ENCODE measurements around the gene SLC44A3. TPM values are rescaled to one million over a fixed set of nuclear protein-coding genes. Genes with fewer than 3 reads are reported as not detected.

The SLC44A3 gene
- total RNA-seq, 1 donor from 2014 or later, result 3.3 TPM

- intact Hi-C loops (cut with DNase I), result loop anchor here (5.0 kb wide), 1 partner anchor 50 kb away; no protein-coding TSS in a partner anchor
- DNase-seq (no peak), ATAC-seq (ENCODE audit: poor library complexity) (no peak)
Measured at GRCh38 chr1:94862718-94863117, 42.6 kb downstream of the SLC44A3 start.

DNA sequence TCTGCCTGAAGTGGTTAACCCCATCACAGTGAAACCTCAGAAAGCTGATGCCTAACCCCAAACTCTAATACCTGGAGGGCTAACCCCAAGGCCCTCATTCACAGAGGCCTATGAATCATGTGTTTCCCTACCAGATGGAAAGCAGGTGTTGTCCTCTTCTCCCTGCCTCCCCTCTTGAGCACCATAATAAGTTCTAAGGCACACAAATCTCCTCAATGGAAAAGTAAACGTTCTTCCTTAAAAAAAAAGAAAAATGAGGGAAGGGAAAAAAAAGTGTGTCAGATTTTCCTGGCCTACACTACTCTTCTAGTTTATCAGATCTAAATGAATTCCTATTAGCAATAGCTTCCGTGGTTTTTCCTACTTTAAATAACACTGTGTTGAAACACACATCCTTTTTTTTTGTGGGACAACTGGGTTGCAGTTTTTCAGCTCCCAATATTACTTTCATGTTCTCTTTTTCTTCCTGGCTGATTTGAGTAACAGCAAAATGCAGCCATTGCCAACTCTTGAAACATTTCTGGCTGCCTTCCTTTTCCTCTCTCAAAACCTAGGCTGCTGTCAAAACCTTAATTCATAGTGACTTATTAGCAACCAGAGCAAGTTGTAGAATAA is 43.2 kb downstream of the SLC44A3 start:
- no peak for DNase-seq
- peak; percentile 57 for ATAC-seq (ENCODE audit: poor library complexity)
- intact Hi-C loops (cut with DNase I), result loop anchor here (5.0 kb wide), 1 partner anchor 49 kb away; no protein-coding TSS in a partner anchor

DNA sequence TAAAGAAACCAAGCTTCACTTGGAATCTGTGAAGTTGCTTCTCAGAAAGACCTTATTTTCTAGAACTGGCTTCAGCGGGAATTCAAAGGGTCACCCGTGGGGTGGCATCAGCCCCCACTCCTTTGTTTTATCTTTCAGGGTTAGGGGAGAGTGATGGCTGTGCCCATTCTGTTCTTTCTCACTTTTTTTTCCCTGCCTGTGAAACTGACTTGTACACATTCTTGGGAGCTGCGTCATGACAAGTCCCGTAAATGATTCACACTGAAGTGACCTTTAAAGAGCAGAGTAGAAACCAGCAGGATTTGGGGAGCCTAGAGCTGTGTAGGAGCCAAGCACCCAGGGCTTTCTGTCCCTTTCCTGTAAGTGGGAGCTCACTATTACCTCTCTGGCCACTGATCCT is 43.8 kb downstream of the SLC44A3 start:
- DNase-seq (no peak), ATAC-seq (ENCODE audit: poor library complexity) (peak; percentile 78)
- intact Hi-C loops (cut with DNase I), result loop anchor here (5.0 kb wide), 1 partner anchor 48 kb away; no protein-coding TSS in a partner anchor

GRCh38 chr1:94864821-94865220 is 44.7 kb downstream of the SLC44A3 start:
- no peak for DNase-seq
- peak; percentile 33 for ATAC-seq (ENCODE audit: poor library complexity)
- intact Hi-C loops (cut with DNase I), result loop anchor here (5.0 kb wide), 1 partner anchor 47 kb away; no protein-coding TSS in a partner anchor

DNA sequence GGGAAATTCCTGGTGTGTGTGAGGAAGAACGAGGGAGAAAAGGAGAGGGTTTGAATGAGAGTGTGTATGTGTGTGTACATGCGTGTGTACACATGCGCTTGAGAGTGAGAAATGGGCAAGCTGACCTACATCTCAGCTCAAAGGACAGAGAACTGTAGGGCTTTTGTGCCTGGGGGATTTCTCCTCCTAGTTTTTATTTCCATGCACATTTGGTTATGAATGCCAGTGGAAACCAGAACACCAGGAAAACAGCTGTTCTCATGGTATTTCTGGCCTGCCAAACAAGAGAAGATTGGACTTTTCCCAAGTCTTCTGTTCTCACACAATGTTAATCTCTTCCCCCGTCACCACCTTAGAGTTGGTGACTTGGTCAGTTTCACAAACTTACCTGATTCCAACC is 45.2 kb downstream of the SLC44A3 start:
- intact Hi-C loops (cut with DNase I), result no loop called here

DNA sequence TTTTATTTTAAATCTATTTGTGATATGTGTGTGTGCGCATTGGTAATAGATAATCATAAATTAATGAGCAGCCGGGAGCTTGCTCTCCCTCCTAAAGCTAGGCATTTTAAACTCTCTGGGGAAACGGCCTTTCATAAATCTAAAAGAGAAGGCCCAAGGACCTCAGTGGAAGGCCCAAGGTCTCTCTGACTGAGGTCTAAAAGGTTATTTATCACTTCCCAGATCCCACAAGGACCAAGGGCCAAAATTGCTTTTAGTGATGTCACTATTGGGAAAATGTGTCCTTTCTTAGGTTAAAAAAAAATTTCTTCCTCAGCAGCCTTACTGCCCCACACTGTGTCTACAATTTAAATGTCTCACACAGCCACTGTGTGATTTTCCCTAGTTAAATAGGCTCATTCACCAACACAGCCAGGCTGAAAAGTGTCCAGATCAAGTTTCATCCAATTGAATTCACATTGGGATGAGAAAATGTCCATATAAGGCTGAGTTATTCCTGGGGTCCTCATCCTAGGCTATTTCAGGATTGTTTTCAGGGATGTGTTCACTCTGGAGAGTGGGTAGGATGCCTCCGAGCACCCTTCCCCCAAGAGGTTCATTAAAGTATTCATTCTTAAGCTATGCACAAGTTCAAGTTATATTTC is 46.1 kb downstream of the SLC44A3 start:
- DNase-seq (no peak), ATAC-seq (ENCODE audit: poor library complexity) (no peak)
- intact Hi-C loops (cut with DNase I), result no loop called here

More for the DNA sequence above, 45.2 kb downstream of the SLC44A3 start:
- ATAC-seq (ENCODE audit: poor library complexity) (peak; percentile 50), DNase-seq (no peak)

DNA sequence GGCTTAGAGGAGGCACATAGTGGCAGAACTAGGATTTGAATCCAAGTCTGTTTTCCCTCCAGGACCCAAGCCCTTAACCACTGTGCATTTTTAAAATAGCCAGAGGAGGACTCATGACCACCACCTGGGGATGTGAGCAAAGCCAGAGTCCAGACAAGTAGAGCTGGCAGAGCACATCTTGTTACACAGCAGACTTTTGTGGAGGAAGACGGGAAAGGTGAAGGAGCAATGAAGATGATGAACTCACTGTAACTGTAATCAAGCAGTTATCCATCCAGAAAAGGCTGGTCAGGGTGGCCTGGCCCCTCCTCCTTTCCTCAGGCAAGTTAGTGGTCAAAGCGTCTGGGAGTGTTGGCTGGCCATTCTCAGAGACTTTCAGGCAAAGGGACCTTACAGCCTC is 50.9 kb downstream of the SLC44A3 start:
- intact Hi-C loops (cut with DNase I), result no loop called here
- no peak for DNase-seq
- ATAC-seq (ENCODE audit: poor library complexity), result no peak

GRCh38 chr1:94872771-94873495 is 52.8 kb downstream of the SLC44A3 start:
- DNase-seq (no peak), ATAC-seq (ENCODE audit: poor library complexity) (no peak)
- intact Hi-C loops (cut with DNase I), result no loop called here

GRCh38 chr1:94873520-94874351 is 53.6 kb downstream of the SLC44A3 start:
- DNase-seq (no peak), ATAC-seq (ENCODE audit: poor library complexity) (peak; percentile 86)
- intact Hi-C loops (cut with DNase I), result no loop called here

GRCh38 chr1:94874423-94874822 is 54.3 kb downstream of the SLC44A3 start:
- DNase-seq (no peak), ATAC-seq (ENCODE audit: poor library complexity) (no peak)
- intact Hi-C loops (cut with DNase I), result no loop called here

DNA sequence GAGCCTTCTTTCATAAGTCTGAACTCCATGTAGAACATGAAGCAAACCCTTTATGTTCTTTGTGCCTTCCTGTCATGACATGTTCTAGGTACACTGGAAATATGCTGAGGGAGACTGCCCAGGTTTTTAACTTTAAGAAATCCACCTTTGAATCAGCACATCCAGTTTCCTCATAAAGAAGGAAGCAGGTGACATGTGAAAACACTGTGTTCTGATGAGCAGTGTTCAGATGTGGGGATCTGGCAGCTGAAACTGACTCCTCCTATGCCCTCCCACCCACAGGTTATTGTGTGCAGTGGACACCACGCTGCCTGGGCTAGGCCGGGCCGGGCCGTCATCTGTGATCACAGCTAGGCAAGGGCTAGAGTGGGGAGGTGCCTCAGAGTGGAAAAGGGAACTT is 55.6 kb downstream of the SLC44A3 start:
- no peak for DNase-seq
- ATAC-seq (ENCODE audit: poor library complexity), result no peak
- intact Hi-C loops (cut with DNase I), result no loop called here

DNA sequence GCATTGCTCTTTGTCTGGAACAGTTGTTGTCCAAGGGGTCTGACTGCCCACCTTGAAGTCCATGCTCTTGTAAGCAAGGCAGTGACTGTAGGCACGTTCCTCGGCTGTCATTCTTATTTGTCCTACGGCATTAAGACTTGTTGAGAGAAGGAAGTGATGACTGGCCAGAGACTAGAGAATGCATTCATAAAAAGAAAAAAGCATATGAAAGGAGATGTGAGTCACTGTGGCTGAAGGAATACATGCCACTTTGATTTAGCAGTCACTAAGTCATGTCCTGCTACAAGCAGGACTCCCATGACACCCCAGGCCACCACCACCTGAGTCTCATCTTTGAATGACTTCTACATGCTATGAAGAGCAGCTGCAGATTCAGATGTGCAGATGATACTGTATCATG is 56.2 kb downstream of the SLC44A3 start:
- intact Hi-C loops (cut with DNase I), result no loop called here
- no peak for DNase-seq
- no peak for ATAC-seq (ENCODE audit: poor library complexity)

DNA sequence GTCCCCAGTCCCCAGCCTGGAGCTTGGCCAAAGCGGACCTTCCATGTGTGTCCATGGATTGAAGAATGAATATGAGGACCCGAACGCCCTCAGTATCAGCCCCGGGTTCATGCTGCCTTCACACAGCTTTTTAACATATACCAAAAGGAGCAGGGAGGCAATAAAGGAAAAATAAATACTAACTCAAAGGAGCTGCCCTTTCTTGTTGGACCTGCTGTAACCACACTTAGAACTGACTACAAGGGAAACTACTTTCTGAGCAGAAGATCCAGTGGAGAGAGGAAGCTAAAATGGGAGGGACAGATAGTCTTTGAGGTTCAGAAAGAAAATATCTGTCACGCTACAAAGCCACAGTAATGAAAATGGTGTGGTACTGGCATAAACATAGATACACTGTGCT is 58.2 kb downstream of the SLC44A3 start:
- DNase-seq, result no peak

DNA sequence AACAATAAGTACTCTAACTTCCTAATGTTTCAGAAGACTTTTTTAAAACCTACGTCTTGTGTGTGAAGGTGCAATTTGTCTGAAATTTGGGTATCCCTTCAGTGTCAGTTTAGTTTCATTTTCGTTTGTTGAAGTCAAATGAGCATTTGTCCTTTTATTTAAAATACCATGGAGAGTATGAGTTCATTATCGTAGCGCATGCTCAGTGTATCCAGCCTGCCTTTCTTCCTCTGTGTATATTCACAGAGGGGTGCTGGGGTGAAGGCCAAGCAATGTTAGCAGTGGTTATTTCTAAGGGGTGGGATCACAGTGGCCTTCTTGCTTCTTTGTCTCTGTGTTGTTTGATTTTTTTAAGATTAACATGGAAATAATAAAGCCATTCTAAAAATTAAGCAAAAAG is 63.5 kb downstream of the SLC44A3 start:
- peak; percentile 65 for ATAC-seq (ENCODE audit: poor library complexity)
- DNase-seq, result no peak
- intact Hi-C loops (cut with DNase I), result no loop called here

More for the DNA sequence above, 58.2 kb downstream of the SLC44A3 start:
- ATAC-seq (ENCODE audit: poor library complexity), result no peak
- intact Hi-C loops (cut with DNase I), result no loop called here

GRCh38 chr1:94884106-94884505 is 63.9 kb downstream of the SLC44A3 start:
- DNase-seq (no peak), ATAC-seq (ENCODE audit: poor library complexity) (peak; percentile 61)
- intact Hi-C loops (cut with DNase I), result no loop called here

DNA sequence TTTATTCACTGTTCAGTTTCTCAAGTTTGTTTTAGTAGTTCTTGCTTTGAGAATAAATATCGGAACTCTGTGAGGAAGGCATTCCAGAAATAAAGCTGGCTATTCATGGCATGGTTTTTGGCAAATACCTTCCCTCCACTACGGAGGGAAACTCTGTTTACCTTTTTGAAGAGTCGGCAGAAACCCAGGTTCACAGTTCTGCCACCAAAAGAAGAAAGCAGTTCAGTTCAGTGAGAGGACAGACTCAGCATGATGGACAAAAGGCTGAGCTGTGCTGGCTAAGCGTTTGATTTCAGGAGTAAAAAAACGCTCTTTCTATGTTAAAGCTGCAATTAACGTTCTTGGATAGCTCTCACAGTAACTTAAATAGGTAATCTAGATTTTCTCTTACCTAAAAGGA is 64.3 kb downstream of the SLC44A3 start:
- ATAC-seq (ENCODE audit: poor library complexity) (no peak), DNase-seq (no peak)
- intact Hi-C loops (cut with DNase I), result no loop called here

DNA sequence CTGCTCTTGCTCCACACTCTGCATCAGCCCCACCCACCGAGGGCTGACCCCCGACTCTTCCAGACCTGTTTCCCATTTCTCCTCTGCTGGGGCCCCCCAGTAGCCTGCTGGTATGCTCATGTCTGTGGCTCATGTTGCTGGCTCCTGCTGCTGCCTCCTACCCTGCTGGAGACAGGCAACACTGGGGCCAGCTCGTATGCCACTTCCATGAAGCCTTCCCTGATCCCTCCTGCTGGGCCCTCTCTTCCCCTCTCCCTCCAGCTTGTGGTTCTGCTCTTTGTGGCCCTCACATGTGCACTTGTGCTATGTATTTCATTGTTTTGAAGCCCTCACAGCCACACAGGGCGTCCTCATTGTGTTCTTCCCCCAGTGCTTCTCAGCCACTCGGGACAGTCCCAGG is 66.2 kb downstream of the SLC44A3 start:
- intact Hi-C loops (cut with DNase I), result no loop called here
- ATAC-seq (ENCODE audit: poor library complexity) (no peak), DNase-seq (no peak)

DNA sequence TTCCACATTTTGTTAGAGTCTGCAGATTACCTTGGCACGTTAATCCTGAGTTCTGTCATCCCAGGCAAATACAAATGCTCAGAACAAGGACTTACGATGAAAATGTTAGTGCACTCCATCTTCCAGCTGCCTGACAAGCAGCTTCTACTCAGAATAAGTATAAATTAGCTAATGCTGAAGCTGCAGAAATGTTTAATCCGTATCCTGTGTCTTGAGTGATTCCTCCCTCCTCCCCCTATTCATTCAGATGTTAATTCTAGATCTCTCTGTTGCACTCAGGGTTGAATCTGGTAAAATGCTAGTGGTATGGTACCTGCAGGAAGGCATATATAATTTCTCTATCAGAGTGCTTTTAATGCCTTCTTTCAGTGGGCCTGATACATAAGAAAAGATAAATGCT is 66.9 kb downstream of the SLC44A3 start:
- ATAC-seq (ENCODE audit: poor library complexity), result no peak
- no peak for DNase-seq
- intact Hi-C loops (cut with DNase I), result no loop called here

DNA sequence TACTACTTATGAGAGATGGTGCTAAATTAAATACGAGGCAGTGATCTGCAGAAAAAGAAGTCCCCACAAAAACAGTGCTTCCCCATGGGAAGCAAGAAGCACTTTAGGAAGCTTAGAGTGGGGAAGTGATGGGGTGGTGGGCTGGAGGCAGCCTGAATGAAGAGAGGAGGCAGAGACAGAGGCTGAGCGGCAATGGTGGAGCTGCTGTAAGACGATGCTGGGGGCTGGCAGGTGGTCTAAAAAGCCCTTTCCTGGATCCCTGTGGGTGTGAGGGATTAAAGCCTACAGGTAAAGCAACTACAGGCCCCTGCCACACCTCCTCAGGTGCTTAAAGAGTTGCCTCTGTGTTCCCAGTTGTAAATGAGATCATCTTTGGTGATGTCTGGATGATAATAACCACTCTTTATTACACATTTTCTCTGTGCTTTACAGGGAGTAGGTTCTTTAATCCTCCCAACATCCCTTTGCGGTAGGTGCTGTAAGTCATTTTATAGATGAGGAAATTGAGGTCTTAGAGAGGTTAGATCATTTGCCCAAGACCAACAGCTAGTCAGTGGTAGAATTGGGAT is 67.5 kb downstream of the SLC44A3 start:
- ATAC-seq (ENCODE audit: poor library complexity) (no peak), DNase-seq (no peak)
- intact Hi-C loops (cut with DNase I), result no loop called here
